ENCODE results near the gene C1orf105.

C1orf105 gene

GRCh38 chr1:172457479-172458130 lies 37.1 kb downstream of the C1orf105 start:
- no peak for DNase-seq (ENCODE audit: low read depth)

- peak; percentile 25 for DNase-seq (ENCODE audit: low read depth)
These were observed 39.7 kb downstream of the C1orf105 start for GRCh38 chr1:172460177-172460576.

- no peak for DNase-seq (ENCODE audit: low read depth)
These were observed 40.4 kb downstream of the C1orf105 start for GRCh38 chr1:172460887-172461315.

GRCh38 chr1:172465617-172466016 lies 45.1 kb downstream of the C1orf105 start:
- no peak for DNase-seq (ENCODE audit: low read depth)

GRCh38 chr1:172466795-172467407 lies 46.4 kb downstream of the C1orf105 start:
- DNase-seq (ENCODE audit: low read depth): no peak

GRCh38 chr1:172467446-172467845 lies 47.0 kb downstream of the C1orf105 start:
- DNase-seq (ENCODE audit: low read depth): no peak

GRCh38 chr1:172468296-172468695 lies 47.8 kb downstream of the C1orf105 start:
- DNase-seq (ENCODE audit: low read depth): no peak

- no peak for DNase-seq (ENCODE audit: low read depth)
These were observed 49.2 kb downstream of the C1orf105 start for GRCh38 chr1:172469717-172470116.

GRCh38 chr1:172470149-172470548 lies 49.7 kb downstream of the C1orf105 start:
- no peak for DNase-seq (ENCODE audit: low read depth)

- DNase-seq (ENCODE audit: low read depth): no peak
These were observed 51.2 kb downstream of the C1orf105 start for GRCh38 chr1:172471666-172472065.

- no peak for DNase-seq (ENCODE audit: low read depth)
These were observed 52.0 kb downstream of the C1orf105 start for GRCh38 chr1:172472495-172472894.

GRCh38 chr1:172473302-172473701 lies 52.8 kb downstream of the C1orf105 start:
- no peak for DNase-seq (ENCODE audit: low read depth)

GRCh38 chr1:172473842-172474241 lies 53.4 kb downstream of the C1orf105 start:
- no peak for DNase-seq (ENCODE audit: low read depth)

GRCh38 chr1:172476218-172476811 lies 55.8 kb downstream of the C1orf105 start:
- peak; percentile 40 for DNase-seq (ENCODE audit: low read depth)

GRCh38 chr1:172477216-172477615 lies 56.7 kb downstream of the C1orf105 start:
- no peak for DNase-seq (ENCODE audit: low read depth)

GRCh38 chr1:172477741-172478140 lies 57.3 kb downstream of the C1orf105 start:
- no peak for DNase-seq (ENCODE audit: low read depth)

- DNase-seq (ENCODE audit: low read depth): no peak
These were observed 58.0 kb downstream of the C1orf105 start for GRCh38 chr1:172478485-172478884.

GRCh38 chr1:172480431-172480830 lies 59.9 kb downstream of the C1orf105 start:
- no peak for DNase-seq (ENCODE audit: low read depth)

- no peak for DNase-seq (ENCODE audit: low read depth)
These were observed 61.6 kb downstream of the C1orf105 start for GRCh38 chr1:172482044-172482443.

- no peak for DNase-seq (ENCODE audit: low read depth)
These were observed 63.0 kb downstream of the C1orf105 start for GRCh38 chr1:172483448-172483847.

GRCh38 chr1:172484252-172484651 lies 63.8 kb downstream of the C1orf105 start:
- no peak for DNase-seq (ENCODE audit: low read depth)

- no peak for DNase-seq (ENCODE audit: low read depth)
These were observed 65.1 kb downstream of the C1orf105 start for GRCh38 chr1:172485626-172486025.

GRCh38 chr1:172486805-172487454 lies 66.4 kb downstream of the C1orf105 start:
- peak; percentile 9 for DNase-seq (ENCODE audit: low read depth)

All from iris pigment epithelial cell (primary cell).